Gastroesophageal sphincter (tissue), 3 donors: Measurements from ENCODE around the gene ELAVL3.

Source experiments
- CTCF ChIP-seq, 4 experiments: fragments of 200-600 bp in 2 of 4; fragments of 450-650 bp in 2 of 4; sonication (generic) in 1 of 4; IDR thresholded peaks; one replicate each; pipeline ENCODE4 v1.5.1; 2017 to 2019; ENCODE audit warnings: antibody characterized with exemption in 4 of 4, mild to moderate bottlenecking in 2 of 4, moderate library complexity in 2 of 4
- POLR2A ChIP-seq, 2 donors: fragments of 450-650 bp; IDR thresholded peaks; one replicate each; pipeline ENCODE4 v1.6.1; 2017; ENCODE audit warnings: antibody characterized with exemption in 2 of 2, mild to moderate bottlenecking in 2 of 2, moderate library complexity in 1 of 2
- POLR2AphosphoS5 ChIP-seq: sonication (generic); formaldehyde crosslinking; IDR thresholded peaks from one replicate; pipeline ENCODE4 v1.6.1; 2017; ENCODE audit warnings: antibody characterized with exemption

DNA sequence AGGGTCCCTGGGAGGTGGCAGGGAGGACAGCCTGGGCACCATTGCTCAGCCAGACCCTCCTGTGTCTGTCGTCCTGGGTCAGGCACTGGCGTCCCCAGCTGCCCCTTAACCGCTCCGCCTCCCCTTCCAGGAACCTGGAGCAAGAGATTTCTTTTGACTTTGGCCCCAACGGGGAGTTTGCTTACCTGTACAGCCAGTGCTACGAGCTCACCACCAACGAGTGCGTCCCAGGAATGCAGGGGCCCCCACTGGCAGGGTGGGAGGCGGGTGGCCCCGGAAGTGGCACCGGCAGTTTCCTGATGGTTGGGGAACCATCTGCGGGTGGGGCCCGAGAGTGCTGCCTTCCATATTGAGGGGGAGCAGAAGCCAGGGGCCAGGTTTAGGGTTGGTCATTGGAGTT, 32.4 kb downstream of the ELAVL3 start:
- TF ChIP-seq CTCF (IDR thresholded peaks at IDR 0.05) (no peak), POLR2AphosphoS5 (no peak), POLR2A (IDR thresholded peaks at IDR 0.05) (no peak)
